ENCODE measurements around the gene PACSIN1. TPM values are rescaled to one million over a fixed set of nuclear protein-coding genes. Genes with fewer than 3 reads are reported as not detected.

Gene PACSIN1
- total RNA-seq, 4 donors from 2014 or later: 0.08 to 0.42 (median 0.10) TPM; not detected in 1

- no peak overlapping the region for H3K4me3 ChIP-seq (ENCODE audit: low read depth, poor library complexity, severe bottlenecking)
- no peak for TF ChIP-seq CTCF (IDR thresholded peaks at IDR 0.05)
- TF ChIP-seq POLR2A (IDR thresholded peaks at IDR 0.05): no peak
- no peak for DNase-seq (ENCODE audit: low spot score in 2 of 2)
- WGBS, 2 donors: 74 to 75% methylated on average over 5 of the region's 5 CpGs
- intact Hi-C loops (cut with DNase I; ENCODE audit: low total_unique reads): no loop called here
Measured at GRCh38 chr6:34540222-34540621, 74.3 kb downstream of the PACSIN1 start.

GRCh38 chr6:34540841-34541240 is 75.0 kb downstream of the PACSIN1 start:
- no peak for DNase-seq (ENCODE audit: low spot score in 2 of 2)
- 92 to 94% methylated on average over 7 to 8 of the region's 8 CpGs for WGBS, 2 donors
- H3K4me3 ChIP-seq (ENCODE audit: low read depth, poor library complexity, severe bottlenecking): no peak overlapping the region
- intact Hi-C loops (cut with DNase I; ENCODE audit: low total_unique reads): no loop called here
- TF ChIP-seq POLR2A (IDR thresholded peaks at IDR 0.05) (no peak), CTCF (IDR thresholded peaks at IDR 0.05) (no peak)

- DNase-seq (ENCODE audit: low spot score in 2 of 2): no peak
- intact Hi-C loops (cut with DNase I; ENCODE audit: low total_unique reads): no loop called here
- TF ChIP-seq POLR2A (IDR thresholded peaks at IDR 0.05): no peak
- no peak for TF ChIP-seq CTCF (IDR thresholded peaks at IDR 0.05)
- no peak overlapping the region for H3K4me3 ChIP-seq (ENCODE audit: low read depth, poor library complexity, severe bottlenecking)
- 75 to 82% methylated on average over 5 of the region's 5 CpGs for WGBS, 2 donors
Measured at GRCh38 chr6:34543421-34543820, 77.5 kb downstream of the PACSIN1 start.

GRCh38 chr6:34544052-34544604 is 78.3 kb downstream of the PACSIN1 start:
- intact Hi-C loops (cut with DNase I; ENCODE audit: low total_unique reads): no loop called here
- H3K4me3 ChIP-seq (ENCODE audit: low read depth, poor library complexity, severe bottlenecking): no peak overlapping the region
- TF ChIP-seq POLR2A (IDR thresholded peaks at IDR 0.05): no peak
- TF ChIP-seq CTCF (IDR thresholded peaks at IDR 0.05): no peak
- WGBS, 2 donors: 93 to 95% methylated on average over 16 to 25 of the region's 27 CpGs
- no peak for DNase-seq (ENCODE audit: low spot score in 2 of 2)

- intact Hi-C loops (cut with DNase I; ENCODE audit: low total_unique reads): no loop called here
- 76 to 77% methylated on average over 10 to 13 of the region's 13 CpGs for WGBS, 2 donors
- TF ChIP-seq POLR2A (IDR thresholded peaks at IDR 0.05) (no peak), CTCF (IDR thresholded peaks at IDR 0.05) (no peak)
- DNase-seq (ENCODE audit: low spot score in 2 of 2): no peak
- H3K4me3 ChIP-seq (ENCODE audit: low read depth, poor library complexity, severe bottlenecking): no peak overlapping the region
Measured at GRCh38 chr6:34544776-34545471, 79.0 kb downstream of the PACSIN1 start.
